Adrenal gland (tissue), 12 donors: Measurements from ENCODE around the gene S100A10. TPM values are rescaled to one million over a fixed set of nuclear protein-coding genes. Genes with fewer than 3 reads are reported as not detected.
A peak's percentile ranks its signal among the peaks of the same experiment; 100 is the strongest.

Experiments used
- DNase-seq, 7 donors: peaks; one replicate each; pipeline ENCODE4 v3.0.0-alpha.2; 2019 to 2020
- H3K27ac ChIP-seq, 5 donors: fragments of 200-600 bp; sonication (generic) in 4 of 5; 1 replicate in 3 of 5; 2 replicates in 2 of 5; pipeline versions ENCODE4 v1.5.1 to v1.8.0; 2016 to 2020; ENCODE audit warnings: mild to moderate bottlenecking in 1 of 5
- H3K27me3 ChIP-seq: fragments of 200-600 bp; 2 replicates; pipeline ENCODE4 v1.8.0; 2021
- H3K36me3 ChIP-seq, 2 donors: fragments of 200-600 bp; replicated peaks in 1 of 2; 1 replicate in 1 of 2; 2 replicates in 1 of 2; pipeline versions ENCODE4 v1.5.1 to v1.8.0; 2018 to 2022
- H3K4me1 ChIP-seq, 2 donors: fragments of 200-600 bp; replicated peaks in 1 of 2; 1 replicate in 1 of 2; 2 replicates in 1 of 2; pipeline versions ENCODE4 v1.5.1 to v1.8.0; 2018 to 2021
- H3K4me3 ChIP-seq, 4 donors: fragments of 200-600 bp; sonication (generic) in 3 of 4; one replicate each; pipeline ENCODE4 v1.5.1; 2016 to 2018
- H3K9me3 ChIP-seq, 3 donors: fragments of 200-600 bp; sonication (generic) in 1 of 3; replicated peaks in 1 of 3; 1 replicate in 2 of 3; 2 replicates in 1 of 3; pipeline versions ENCODE4 v1.5.1 to v1.8.0; 2016 to 2021
- CTCF ChIP-seq, 6 experiments: fragments of 450-650 bp in 4 of 6; fragments of 200-600 bp in 2 of 6; sonication (generic) in 1 of 6; IDR thresholded peaks; 1 replicate in 5 of 6; 2 replicates in 1 of 6; pipeline versions ENCODE4 v1.5.1 to v1.8.0; 2016 to 2021; ENCODE audit warnings: antibody characterized with exemption in 6 of 6, mild to moderate bottlenecking in 2 of 6, moderate library complexity in 1 of 6
- POLR2A ChIP-seq, 2 donors: fragments of 450-650 bp; IDR thresholded peaks; one replicate each; pipeline ENCODE4 v1.6.1; 2017; ENCODE audit warnings: antibody characterized with exemption in 2 of 2, mild to moderate bottlenecking in 2 of 2, moderate library complexity in 1 of 2
- WGBS, 4 donors: extraction: QIAGEN DNeasy Blood & Tissue Kit in 2 of 4; methylation state at CpG; one replicate each; pipeline versions ENCODE4 v1.1.5 to v1.1.7; 2013 to 2017; 5-methylcytosine and 5-hydroxymethylcytosine counted together
- intact Hi-C, 2 donors: fragments of 100-400 bp; cut with DNase I; formaldehyde crosslinking; loops; one replicate each; pipeline versions ENCODE4 v1.14.1 to v1.15.0; 2022 to 2023
- polyA plus RNA-seq, 3 donors: library from polyadenylated mRNA; stranded (reverse); fragments of 200-250 nt in 2 of 3; fragments of 350-450 nt in 1 of 3; fragmentation: Illumina TruSeq in 1 of 3; extraction: RNeasy Lipid Tissue Mini Kit (QIAGEN cat#74804) in 1 of 3; gene quantifications; one replicate each; pipeline ENCODE4 v1.2.3, GENCODE V29; 2013 to 2014
- total RNA-seq, 9 donors: library from RNA; depleted of rRNA in 4 of 9; stranded (reverse); fragments of >200 nt in 4 of 9; fragments of 120-200 nt in 1 of 9; fragmentation: NEBNext Ultra II Directional in 1 of 9; extraction: Animal tissue kit (Norgen Biotek cat#: 25700) in 1 of 9; gene quantifications; one replicate each; pipeline versions ENCODE4 v1.1.0 to v1.2.4, GENCODE V29; 2013 to 2023
- donor health status: healthy with polysubstance abuse.
- donor health status: Bipolar disorder and iron deficiency.
- donor health status: DM: yes; HTN: yes; CAD: no.
- donor health status: DM: no; HTN: no; CAD: no.
- donor health status: DM: no; HTN: no; CAD: no.
- donor health status: DM: yes; HTN: yes; CAD: no.

S100A10 gene
- total and polyA plus RNA-seq, 12 donors = 24.9 to 860 (median 366) TPM

- Histone ChIP-seq H3K4me1 (peaks cover 0 to 8% of the 10 kb centered on the region in 2 donors), H3K9me3 (no peaks in the 10 kb centered on the region), H3K27ac (no peak overlapping the region), H3K27me3 (no peaks in the 10 kb centered on the region), H3K4me3 (no peak overlapping the region), H3K36me3 (no peaks in the 10 kb centered on the region)
- intact Hi-C loops = no loop called here
- no peak for DNase-seq
- WGBS, 4 donors = 47 to 71% (median 66%) methylated on average over 4 of the region's 4 CpGs
- TF ChIP-seq CTCF (IDR thresholded peaks at IDR 0.05) (no peak), POLR2A (IDR thresholded peaks at IDR 0.05) (no peak)
Observed at GRCh38 chr1:152003846-152004442, 10.3 kb upstream of the S100A10 start.

GRCh38 chr1:152002960-152003359, 9.3 kb upstream of the S100A10 start:
- TF ChIP-seq POLR2A (IDR thresholded peaks at IDR 0.05) (no peak), CTCF (IDR thresholded peaks at IDR 0.05) (no peak)
- no peak for DNase-seq
- H3K36me3 ChIP-seq = no peaks in the 10 kb centered on the region
- H3K27ac ChIP-seq = no peak overlapping the region
- peaks cover 0 to 8% of the 10 kb centered on the region in 2 donors for H3K4me1 ChIP-seq
- no peaks in the 10 kb centered on the region for H3K9me3 ChIP-seq
- no peak overlapping the region for H3K4me3 ChIP-seq
- WGBS, 4 donors = 61 to 75% (median 65%) methylated on average over 3 of the region's 3 CpGs
- intact Hi-C loops = no loop called here
- no peaks in the 10 kb centered on the region for H3K27me3 ChIP-seq

- H3K9me3 ChIP-seq = no peaks in the 10 kb centered on the region
- intact Hi-C loops = no loop called here
- peaks cover 0 to 8% of the 10 kb centered on the region in 2 donors for H3K4me1 ChIP-seq
- peak; percentile 82 to 97 (median 93) for DNase-seq
- H3K27me3 ChIP-seq = no peaks in the 10 kb centered on the region
- no peaks in the 10 kb centered on the region for H3K36me3 ChIP-seq
- H3K27ac ChIP-seq = peak overlapping the region in 1 of 5 donors; percentile 86
- no peak overlapping the region for H3K4me3 ChIP-seq
- no peak for TF ChIP-seq POLR2A (IDR thresholded peaks at IDR 0.05)
- TF ChIP-seq CTCF (IDR thresholded peaks at IDR 0.05) = peak; percentile 92 to 96 (median 93)
- WGBS, 4 donors = 54 to 72% (median 62%) methylated on average over 3 to 4 of the region's 4 CpGs
Observed at GRCh38 chr1:152001631-152002584, 8.2 kb upstream of the S100A10 start.

- Histone ChIP-seq H3K4me1 (peaks cover 0 to 8% of the 10 kb centered on the region in 2 donors), H3K4me3 (no peak overlapping the region), H3K27ac (peak overlapping the region in 1 of 5 donors; percentile 86), H3K27me3 (no peaks in the 10 kb centered on the region), H3K9me3 (no peaks in the 10 kb centered on the region), H3K36me3 (no peaks in the 10 kb centered on the region)
- intact Hi-C loops = no loop called here
- DNase-seq = peak in 2 of 7 donors; percentile 15 to 22
- WGBS, 4 donors = 39 to 69% (median 57%) methylated on average over 4 of the region's 4 CpGs
- TF ChIP-seq CTCF (IDR thresholded peaks at IDR 0.05) = no peak
- no peak for TF ChIP-seq POLR2A (IDR thresholded peaks at IDR 0.05)
Observed at GRCh38 chr1:152000964-152001630, 7.4 kb upstream of the S100A10 start.
